ENCODE measurements around the gene PHETA2.

Gene PHETA2

GRCh38 chr22:42041784-42042183, 32.3 kb upstream of the PHETA2 start:
- CTCF ChIA-PET = no interaction called here
- no peak for TF ChIP-seq CTCF (conservative IDR thresholded peaks at IDR 0.05; ENCODE audit: low read depth)
- no peak overlapping the region for H3K27ac ChIP-seq
- DNase-seq (ENCODE audit: low spot score) = no peak
- POLR2A ChIA-PET (ENCODE audit: low non-redundant PET) = no interaction called here

GRCh38 chr22:42050641-42051180, 23.3 kb upstream of the PHETA2 start:
- no peak overlapping the region for H3K27ac ChIP-seq
- no peak for TF ChIP-seq CTCF (conservative IDR thresholded peaks at IDR 0.05; ENCODE audit: low read depth)
- POLR2A ChIA-PET (ENCODE audit: low non-redundant PET) = no interaction called here

GRCh38 chr22:42052765-42053164, 21.3 kb upstream of the PHETA2 start:
- no peak for TF ChIP-seq CTCF (conservative IDR thresholded peaks at IDR 0.05; ENCODE audit: low read depth)

More at GRCh38 chr22:42050641-42051180, 23.3 kb upstream of the PHETA2 start:
- CTCF ChIA-PET = no interaction called here
- DNase-seq (ENCODE audit: low spot score) = no peak

GRCh38 chr22:42056757-42057511, 17.1 kb upstream of the PHETA2 start:
- no peak for DNase-seq (ENCODE audit: low spot score)
- ChIA-PET POLR2A (ENCODE audit: low non-redundant PET) (no interaction called here), CTCF (no interaction called here)
- no peak for TF ChIP-seq CTCF (conservative IDR thresholded peaks at IDR 0.05; ENCODE audit: low read depth)
- no peak overlapping the region for H3K27ac ChIP-seq

More at GRCh38 chr22:42052765-42053164, 21.3 kb upstream of the PHETA2 start:
- ChIA-PET CTCF (no interaction called here), POLR2A (ENCODE audit: low non-redundant PET) (no interaction called here)
- no peak for DNase-seq (ENCODE audit: low spot score)
- H3K27ac ChIP-seq = no peak overlapping the region

- no peak for TF ChIP-seq CTCF (conservative IDR thresholded peaks at IDR 0.05; ENCODE audit: low read depth)
- CTCF ChIA-PET = no interaction called here
- no peak overlapping the region for H3K27ac ChIP-seq
- POLR2A ChIA-PET (ENCODE audit: low non-redundant PET) = no interaction called here
- DNase-seq (ENCODE audit: low spot score) = no peak
Measured at GRCh38 chr22:42060489-42060888, 13.6 kb upstream of the PHETA2 start.

GRCh38 chr22:42061041-42061440, 13.0 kb upstream of the PHETA2 start:
- ChIA-PET CTCF (no interaction called here), POLR2A (ENCODE audit: low non-redundant PET) (no interaction called here)
- no peak overlapping the region for H3K27ac ChIP-seq
- DNase-seq (ENCODE audit: low spot score) = no peak
- no peak for TF ChIP-seq CTCF (conservative IDR thresholded peaks at IDR 0.05; ENCODE audit: low read depth)

All from RWPE1 (cell line).